T1000 (cell line): ENCODE data around the gene NDEL1.
A peak's percentile ranks its signal among the peaks of the same experiment; 100 is the strongest.
"Not testable (repeated sequence)": the region's sequence is repeated elsewhere in the genome, so short reads cannot be mapped to it uniquely, and the experiment has no call there.

Experiments
- DNase-seq: peaks from one replicate; lab custom pipeline; 2025; ENCODE audit warnings: mixed read lengths; lab: John Stamatoyannopoulos, UW

The NDEL1 gene

GRCh38 chr17:8435245-8436168 lies at the start of gene NDEL1:
Gene NDEL1 (plus strand): TSS chr17:8435884. CDS start chr17:8444272, 8,388 bp downstream.
- peak; percentile 98 for DNase-seq

DNA sequence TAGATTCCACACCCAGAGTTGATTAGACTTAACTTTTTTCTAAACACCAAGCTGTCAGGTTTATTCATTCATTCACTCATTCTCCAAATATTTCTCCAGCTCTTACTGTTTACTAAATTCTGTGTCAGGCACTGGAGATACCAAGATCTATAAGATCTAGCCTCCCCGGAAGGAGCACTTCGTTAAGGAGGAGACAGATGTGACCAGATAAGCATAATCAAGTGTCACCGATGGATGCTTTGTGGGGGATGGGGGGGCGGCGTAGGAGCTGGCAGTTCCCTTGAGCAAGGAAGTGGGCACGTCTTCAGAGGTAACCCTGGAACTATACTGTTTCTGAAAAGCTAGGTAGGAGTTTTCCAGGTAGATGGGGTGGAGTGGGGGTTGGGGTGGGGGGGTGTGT lies 48.8 kb upstream of the NDEL1 start:
- DNase-seq = no peak

DNA sequence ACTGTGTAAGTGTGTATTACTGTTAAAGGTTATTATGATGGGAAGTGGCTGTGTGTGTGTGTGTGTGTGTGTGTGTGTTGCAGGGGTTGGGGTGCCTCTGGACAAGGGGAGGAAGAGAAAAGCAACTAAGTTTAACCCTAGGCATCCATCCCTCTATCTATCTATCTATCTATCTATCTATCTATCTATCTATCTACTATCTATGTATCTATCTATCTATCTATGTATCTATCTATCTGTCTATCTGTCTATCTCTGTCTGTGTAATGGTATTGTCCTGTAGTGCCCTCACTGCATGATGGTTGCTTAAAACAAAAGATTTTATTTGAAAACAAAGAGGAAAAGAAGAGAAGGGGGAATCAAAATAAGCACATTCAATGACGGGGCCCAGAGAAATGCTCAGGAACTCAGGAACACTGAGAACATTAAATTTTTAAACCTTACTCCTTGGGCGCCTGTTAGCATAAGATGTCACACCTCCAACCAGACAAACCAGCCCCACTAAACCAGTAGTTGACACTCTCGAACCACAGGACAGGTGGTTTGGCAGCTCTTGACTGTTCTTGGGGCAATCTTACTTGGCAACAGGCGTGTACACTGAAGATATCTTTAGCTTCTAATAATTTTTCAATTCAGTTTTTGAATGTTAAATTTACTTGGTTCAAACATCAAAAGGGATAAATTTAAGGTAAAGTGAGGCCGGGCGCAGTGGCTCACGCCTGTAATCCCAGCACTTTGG lies 47.6 kb upstream of the NDEL1 start:
- DNase-seq = no peak

GRCh38 chr17:8391711-8392110 lies 44.0 kb upstream of the NDEL1 start:
- DNase-seq = peak; percentile 39

GRCh38 chr17:8392274-8392673 lies 43.4 kb upstream of the NDEL1 start:
- no peak for DNase-seq

- DNase-seq = no peak
These were observed 42.8 kb upstream of the NDEL1 start for GRCh38 chr17:8392674-8393469.

DNA sequence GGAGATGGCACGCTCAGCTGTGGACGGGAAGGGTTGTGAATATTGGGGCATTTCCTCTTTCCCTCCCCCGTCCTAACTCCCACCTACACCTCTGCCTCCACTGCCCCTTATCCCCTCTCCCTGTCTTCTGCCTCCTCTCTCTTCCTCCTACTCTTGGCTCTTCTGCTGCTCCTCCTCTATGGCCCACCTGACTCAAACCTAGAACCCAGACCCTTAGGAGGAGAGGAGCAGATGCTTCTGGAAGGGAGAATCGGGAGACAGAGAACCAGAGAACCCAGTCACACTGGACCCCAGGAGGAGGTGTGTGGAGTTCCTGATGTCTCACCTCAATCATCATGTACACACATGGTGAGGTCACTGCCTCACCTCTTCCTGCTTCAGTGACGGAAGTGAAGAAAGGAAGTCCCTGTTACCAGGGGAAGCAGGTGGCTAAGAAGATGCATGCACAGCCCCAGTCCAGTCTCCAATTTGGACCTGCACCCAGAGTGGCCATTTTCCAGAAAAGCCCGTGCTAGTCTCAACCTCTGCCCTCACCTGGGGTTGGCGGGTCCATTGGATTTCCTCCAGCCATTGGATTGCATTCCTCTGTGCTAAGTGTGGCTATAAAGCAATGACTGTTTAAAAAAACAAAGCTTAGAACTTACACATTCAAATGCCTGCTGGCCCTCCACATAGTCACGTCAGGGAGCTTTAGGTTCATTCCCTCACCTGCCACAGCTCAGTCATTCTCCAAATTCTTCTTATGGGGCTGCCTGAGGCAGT lies 42.0 kb upstream of the NDEL1 start:
- no peak for DNase-seq

GRCh38 chr17:8394497-8394896 lies 41.2 kb upstream of the NDEL1 start:
- DNase-seq = not testable (repeated sequence)

DNA sequence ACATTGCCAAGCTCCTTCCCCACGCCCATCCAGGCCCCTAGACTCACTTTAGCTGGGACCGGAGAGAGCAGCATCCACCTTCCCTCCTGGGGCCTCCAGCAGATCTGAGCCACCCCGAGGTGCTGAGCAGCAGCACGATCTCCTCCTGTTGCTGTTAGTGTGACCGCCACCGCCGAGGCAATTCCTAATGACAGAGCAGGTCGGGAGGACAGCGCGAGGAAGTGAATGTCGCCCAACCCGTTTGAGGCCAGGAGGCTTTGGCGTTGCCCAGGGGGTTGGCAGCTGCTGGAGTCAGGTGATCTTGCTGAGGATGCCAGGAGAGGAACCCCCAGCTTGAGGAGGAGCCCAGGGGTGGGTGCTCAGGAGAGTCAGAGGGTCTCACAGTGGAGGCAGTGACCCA lies 38.0 kb upstream of the NDEL1 start, which contains the start of gene RNF222:
Gene RNF222, minus strand, starts transcription at position 192 of the 400 bp plus-strand sequence. CDS start 4,366 bp downstream, outside the sequence.
- no peak for DNase-seq

- DNase-seq = no peak
These were observed 36.7 kb upstream of the NDEL1 start for GRCh38 chr17:8398980-8399379.

DNA sequence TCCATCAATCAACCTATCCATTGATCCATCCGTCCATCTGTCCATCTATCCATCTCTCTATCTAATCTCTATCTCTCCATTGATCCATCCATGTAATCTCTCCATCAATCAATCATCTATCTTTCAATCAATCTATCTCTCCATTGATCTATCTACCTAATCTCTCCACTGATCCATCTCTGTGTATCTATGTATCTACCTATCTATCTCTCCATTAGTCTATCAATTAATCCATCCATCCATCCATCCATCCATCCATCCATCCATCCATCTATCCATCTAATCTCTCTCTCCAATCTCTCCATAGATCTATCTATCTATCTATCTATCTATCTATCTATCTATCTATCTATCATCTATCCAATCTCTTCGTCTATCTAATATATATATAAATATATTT lies 34.6 kb upstream of the NDEL1 start:
- DNase-seq = no peak

- DNase-seq = no peak
These were observed 32.7 kb upstream of the NDEL1 start for GRCh38 chr17:8402921-8403536.

GRCh38 chr17:8405499-8406016 lies 30.1 kb upstream of the NDEL1 start:
- no peak for DNase-seq

DNA sequence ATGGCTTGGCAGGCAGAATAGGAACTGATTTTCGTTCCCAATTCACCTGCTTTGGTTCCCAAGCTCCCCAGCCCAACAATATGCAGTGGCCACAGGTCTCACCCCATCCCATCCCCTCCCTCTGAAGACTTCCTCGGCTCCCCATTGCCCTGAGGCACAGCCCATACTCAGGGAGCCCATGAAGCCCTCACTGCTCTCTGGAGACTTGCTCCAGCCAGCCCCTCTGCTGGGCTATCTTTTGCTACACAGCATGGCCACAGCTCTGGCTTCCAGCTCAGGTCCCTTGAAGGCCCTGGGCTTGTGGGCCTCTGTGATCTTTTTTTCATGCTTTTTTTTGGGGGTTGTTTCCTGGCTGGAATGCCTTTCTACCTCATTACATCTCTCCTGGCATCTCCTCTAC lies 29.5 kb upstream of the NDEL1 start:
- DNase-seq = no peak

- no peak for DNase-seq
These were observed 27.3 kb upstream of the NDEL1 start for GRCh38 chr17:8408371-8408770.

DNA sequence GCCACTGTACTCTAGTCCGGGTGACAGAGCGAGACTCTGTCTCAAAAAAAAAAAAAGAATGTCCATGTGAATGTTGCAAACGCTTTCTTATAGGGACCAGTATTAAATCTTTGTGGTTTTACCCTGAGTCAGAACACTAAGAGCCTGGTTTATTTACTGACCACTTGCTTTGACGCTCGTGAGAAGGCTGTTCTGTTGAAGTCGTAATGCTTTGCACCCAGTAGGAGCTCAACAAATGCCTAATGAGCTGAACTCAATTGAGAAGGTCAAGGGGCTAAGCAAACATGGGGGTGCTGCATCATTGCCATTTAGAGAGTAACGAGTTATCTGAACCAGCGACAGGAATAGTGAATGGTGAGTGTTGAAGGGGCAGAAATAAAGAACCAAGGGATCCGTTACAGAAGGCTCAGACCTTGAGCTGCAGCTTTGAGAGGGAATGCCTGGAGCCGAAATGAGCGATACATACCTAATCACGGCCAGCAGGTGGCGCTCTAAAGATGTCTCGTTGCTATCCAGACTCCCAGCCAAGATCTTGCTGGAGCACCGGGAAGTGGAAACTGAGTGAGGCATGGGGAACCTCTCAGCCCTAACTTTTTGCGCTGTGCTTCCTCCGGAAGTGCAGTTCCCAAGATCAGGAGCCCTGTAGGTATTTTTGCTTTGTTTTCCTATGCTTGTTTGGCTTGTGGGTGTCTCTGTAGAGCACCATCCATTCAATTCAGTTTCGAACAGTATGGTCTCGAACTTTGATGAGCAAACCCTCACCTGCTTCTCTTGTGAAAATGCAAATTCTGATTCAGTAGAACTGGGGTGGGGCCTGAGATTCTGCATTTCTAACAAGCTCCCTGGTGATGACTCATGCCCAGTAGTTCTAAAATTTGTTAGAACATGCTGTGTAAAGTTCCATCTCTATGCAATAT lies 25.5 kb upstream of the NDEL1 start:
- peak; percentile 66 for DNase-seq

DNA sequence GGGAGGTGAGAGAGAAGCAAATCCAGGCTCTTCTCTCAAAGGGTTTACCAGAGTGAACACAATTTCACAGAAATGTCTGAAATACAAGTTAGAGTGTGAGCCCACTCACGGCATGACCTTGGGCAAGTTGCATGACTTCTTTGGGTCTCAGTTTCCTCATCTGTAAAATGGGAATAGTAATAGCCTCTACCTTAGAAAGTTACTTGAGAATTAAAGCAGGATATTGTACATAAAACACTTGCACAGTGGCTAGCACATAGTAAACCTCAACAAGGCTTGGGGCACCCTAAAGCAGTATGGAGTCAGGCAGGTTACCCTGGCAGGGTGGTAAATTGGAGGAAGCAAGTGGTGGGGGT lies 24.8 kb upstream of the NDEL1 start:
- no peak for DNase-seq

DNA sequence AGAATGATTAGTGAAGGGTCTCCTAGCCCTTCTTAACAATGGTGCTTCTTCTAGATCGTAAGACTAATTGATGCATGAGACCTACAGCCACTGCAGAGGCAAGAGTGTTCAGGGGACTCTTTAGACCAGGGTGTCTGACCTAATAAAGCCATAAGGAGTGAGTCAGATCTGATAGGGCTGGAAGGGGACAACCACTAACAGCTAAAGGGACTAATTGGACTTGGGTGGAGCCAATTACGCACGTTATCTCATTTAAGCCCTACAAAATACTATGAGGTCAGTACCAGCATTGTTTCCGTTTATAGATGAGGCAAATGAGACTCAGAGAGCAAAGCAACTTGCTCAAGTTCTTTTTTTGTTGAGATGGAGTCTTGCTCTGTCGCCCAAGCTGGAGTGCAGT lies 23.6 kb upstream of the NDEL1 start:
- DNase-seq = no peak

- no peak for DNase-seq
These were observed 22.4 kb upstream of the NDEL1 start for GRCh38 chr17:8413328-8413727.

DNA sequence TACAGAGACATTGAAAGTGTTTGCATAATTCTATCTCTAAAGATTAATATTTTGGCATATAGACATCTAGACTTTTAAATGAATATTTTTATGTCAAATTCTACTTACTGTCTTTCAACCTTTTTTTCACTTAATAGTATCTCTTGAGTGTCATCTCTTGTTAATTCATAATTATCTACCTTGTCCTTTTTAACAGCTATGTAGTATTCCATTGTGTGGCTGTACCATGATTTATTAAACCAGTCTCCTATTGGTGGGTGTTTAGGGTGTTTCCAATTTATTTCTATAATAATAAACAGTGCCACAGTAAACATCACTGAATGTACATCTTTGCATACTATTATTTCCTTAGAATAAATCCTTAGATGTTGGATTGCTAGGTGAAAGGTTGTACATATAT lies 21.7 kb upstream of the NDEL1 start:
- DNase-seq = no peak
